K562 (cell line): ENCODE data around the gene MRAP2. TPM values are rescaled to one million over a fixed set of nuclear protein-coding genes. Genes with fewer than 3 reads are reported as not detected.

Source experiments
- EHMT2 ChIP-seq: fragments of 450-650 bp; IDR thresholded peaks from 2 replicates; pipeline ENCODE4 v1.6.1; 2018; ENCODE audit warnings: antibody characterized with exemption
- HNRNPL ChIP-seq: fragments of 200-400 bp; formaldehyde crosslinking; IDR thresholded peaks from 2 replicates; pipeline ENCODE4 v1.6.1; 2017; ENCODE audit warnings: low read depth, mild to moderate bottlenecking, low read length
- ILF3 ChIP-seq: fragments of 450-650 bp; IDR thresholded peaks from 2 replicates; pipeline ENCODE4 v1.6.1; 2018; ENCODE audit warnings: antibody characterized with exemption, mild to moderate bottlenecking, moderate library complexity, borderline replicate concordance
- KLF6 ChIP-seq: fragments of 250-450 bp; sonication (Bioruptor Pico); IDR thresholded peaks from 2 replicates; pipeline ENCODE4 v1.4.0; 2020; ENCODE audit warnings: mild to moderate bottlenecking, moderate library complexity, borderline replicate concordance
- MBD2 ChIP-seq: sonication (generic); IDR thresholded peaks from 2 replicates; pipeline ENCODE4 v1.6.1; 2016; ENCODE audit warnings: low read depth, borderline replicate concordance
- MEF2D ChIP-seq: conservative IDR thresholded peaks from 2 replicates; pipeline ENCODE4 v1.6.1; 2016; ENCODE audit warnings: low read depth, missing genetic modification characterization, missing compliant biosample characterization
- NR1H2 ChIP-seq: sonication (generic); formaldehyde crosslinking; IDR thresholded peaks from 2 replicates; pipeline ENCODE4 v1.4.0; 2020; ENCODE audit warnings: mild to moderate bottlenecking, missing genetic modification reagents
- SMARCC2 ChIP-seq: fragments of 450-650 bp; IDR thresholded peaks from 2 replicates; pipeline ENCODE4 v1.6.1; 2017; ENCODE audit warnings: antibody characterized with exemption, moderate library complexity, mild to moderate bottlenecking, low read depth
- TARDBP ChIP-seq: fragments of 450-650 bp; IDR thresholded peaks from 2 replicates; pipeline ENCODE4 v1.6.1; 2016
- ZC3H4 ChIP-seq: sonication (generic); formaldehyde crosslinking; IDR thresholded peaks from 2 replicates; pipeline ENCODE4 v1.9.0; 2021; ENCODE audit warnings: missing genetic modification reagents, borderline replicate concordance
- ZEB2 ChIP-seq: fragments of 450-650 bp; IDR thresholded peaks from 2 replicates; pipeline ENCODE4 v1.6.1; 2016
- ZNF146 ChIP-seq: IDR thresholded peaks from one replicate; pipeline ENCODE4 v1.6.1; 2018; ENCODE audit warnings: missing compliant biosample characterization; ENCODE audit not compliant: unreplicated experiment
- ZNF224 ChIP-seq: sonication (generic); formaldehyde crosslinking; IDR thresholded peaks from 2 replicates; pipeline ENCODE4 v1.8.0; 2022; ENCODE audit warnings: mild to moderate bottlenecking, missing genetic modification reagents
- ZNF668 ChIP-seq: fragments of 250-450 bp; sonication (Bioruptor Pico); IDR thresholded peaks from 2 replicates; pipeline ENCODE4 v1.8.0; 2022; ENCODE audit warnings: mild to moderate bottlenecking, inconsistent platforms
- ZNF766 ChIP-seq: fragments of 200-800 bp; sonication (Bioruptor generic); conservative IDR thresholded peaks from 2 replicates; pipeline ENCODE4 v1.6.1; 2016; ENCODE audit warnings: missing genetic modification characterization, missing compliant biosample characterization
- polyA plus RNA-seq, 8 experiments: library from polyadenylated mRNA; depleted of rRNA in 4 of 8; stranded (reverse) in 5 of 8; unstranded in 3 of 8; fragments of >200 nt; fragmentation: Nextera tagmentation in 2 of 8; fragmentation: Illumina TruSeq in 1 of 8; extraction: Ambion mirVana in 2 of 8; extraction: Trizol in 1 of 8; gene quantifications; 2 replicates each; pipeline versions ENCODE4 v1.2.1 to v1.2.3, GENCODE V29; 2011 to 2014; ENCODE audit warnings: inconsistent platforms in 1 of 8, missing spikeins in 1 of 8
- total RNA-seq, 7 experiments: library from RNA; depleted of rRNA in 6 of 7; stranded (reverse); fragments of >200 nt in 6 of 7; fragmentation: Illumina TruSeq in 2 of 7; extraction: Trizol in 2 of 7; gene quantifications; 2 replicates each; pipeline versions ENCODE4 v1.2.1 to v1.2.3, GENCODE V29; 2011 to 2021; ENCODE audit warnings: low replicate concordance in 1 of 7
- TF ChIP-seq, protein P1 (sequence below): fragments of 450-650 bp; IDR thresholded peaks from 2 replicates; pipeline ENCODE4 v1.6.1; 2016; ENCODE audit warnings: antibody characterized with exemption
- TF ChIP-seq, protein P2 (sequence below): sonication (generic); formaldehyde crosslinking; IDR thresholded peaks from 2 replicates; pipeline ENCODE4 v1.8.1; 2023; ENCODE audit warnings: mild to moderate bottlenecking, missing genetic modification reagents, moderate library complexity
- TF ChIP-seq, protein P3 (sequence below), 2 experiments: IDR thresholded peaks in 1 of 2; conservative IDR thresholded peaks in 1 of 2; 2 replicates each; pipeline ENCODE4 v1.6.1; 2016; ENCODE audit warnings: low read depth in 2 of 2, mild to moderate bottlenecking in 1 of 2, missing compliant biosample characterization in 1 of 2, missing genetic modification characterization in 1 of 2, moderate library complexity in 1 of 2
- TF ChIP-seq, protein P4 (sequence below): fragments of 250-450 bp; sonication (Bioruptor Pico); IDR thresholded peaks from 2 replicates; pipeline ENCODE4 v1.5.0; 2020; ENCODE audit warnings: mild to moderate bottlenecking

Gene MRAP2
- total and polyA plus RNA-seq, 9 of the 15 experiments (the other 6 are each of a cell fraction or from before 2014, with no cell fraction given), result 5.9 to 38.9 (median 9.3) TPM

DNA sequence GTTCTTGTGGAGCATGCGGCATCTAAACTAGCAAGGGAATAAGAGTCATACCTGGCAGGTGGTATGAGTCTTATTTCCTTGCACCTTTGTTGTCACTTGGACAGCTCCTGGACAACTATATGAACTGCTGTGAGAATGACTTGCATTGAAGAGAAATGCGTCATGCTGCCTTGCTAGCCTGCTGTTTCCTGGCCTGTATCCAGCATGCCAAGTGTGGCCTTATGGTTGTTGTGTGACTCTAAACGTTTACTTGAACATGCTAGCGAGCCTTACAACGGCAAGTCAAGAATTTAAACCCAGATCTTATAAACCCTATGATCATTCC is 103.4 kb downstream of the MRAP2 start (continued):
- TF ChIP-seq, protein P1, sequence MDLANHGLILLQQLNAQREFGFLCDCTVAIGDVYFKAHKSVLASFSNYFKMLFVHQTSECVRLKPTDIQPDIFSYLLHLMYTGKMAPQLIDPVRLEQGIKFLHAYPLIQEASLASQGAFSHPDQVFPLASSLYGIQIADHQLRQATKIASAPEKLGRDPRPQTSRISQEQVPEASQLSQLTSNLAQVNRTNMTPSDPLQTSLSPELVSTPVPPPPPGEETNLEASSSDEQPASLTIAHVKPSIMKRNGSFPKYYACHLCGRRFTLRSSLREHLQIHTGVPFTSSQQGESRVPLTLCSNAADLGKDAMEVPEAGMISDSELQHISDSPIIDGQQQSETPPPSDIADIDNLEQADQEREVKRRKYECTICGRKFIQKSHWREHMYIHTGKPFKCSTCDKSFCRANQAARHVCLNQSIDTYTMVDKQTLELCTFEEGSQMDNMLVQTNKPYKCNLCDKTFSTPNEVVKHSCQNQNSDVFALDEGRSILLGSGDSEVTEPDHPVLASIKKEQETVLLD, result peak; percentile 48; the same call in 1 of the 2 replicates
- peak; percentile 93 for TF ChIP-seq EHMT2
- no peak for TF ChIP-seq MBD2
- TF ChIP-seq ILF3, result no peak
- no peak for TF ChIP-seq ZNF224 (CRISPR knock-in tag)
- no peak for TF ChIP-seq TARDBP
- TF ChIP-seq ZNF146, result no peak
- no peak for TF ChIP-seq SMARCC2
- no peak for TF ChIP-seq ZNF668 (CRISPR knock-in tag)
- TF ChIP-seq, protein P2, sequence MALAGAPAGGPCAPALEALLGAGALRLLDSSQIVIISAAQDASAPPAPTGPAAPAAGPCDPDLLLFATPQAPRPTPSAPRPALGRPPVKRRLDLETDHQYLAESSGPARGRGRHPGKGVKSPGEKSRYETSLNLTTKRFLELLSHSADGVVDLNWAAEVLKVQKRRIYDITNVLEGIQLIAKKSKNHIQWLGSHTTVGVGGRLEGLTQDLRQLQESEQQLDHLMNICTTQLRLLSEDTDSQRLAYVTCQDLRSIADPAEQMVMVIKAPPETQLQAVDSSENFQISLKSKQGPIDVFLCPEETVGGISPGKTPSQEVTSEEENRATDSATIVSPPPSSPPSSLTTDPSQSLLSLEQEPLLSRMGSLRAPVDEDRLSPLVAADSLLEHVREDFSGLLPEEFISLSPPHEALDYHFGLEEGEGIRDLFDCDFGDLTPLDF (CRISPR knock-in tag), result no peak
- no peak for TF ChIP-seq KLF6 (CRISPR knock-in tag)
- peak; percentile 82 for TF ChIP-seq ZEB2
- TF ChIP-seq, protein P3, sequence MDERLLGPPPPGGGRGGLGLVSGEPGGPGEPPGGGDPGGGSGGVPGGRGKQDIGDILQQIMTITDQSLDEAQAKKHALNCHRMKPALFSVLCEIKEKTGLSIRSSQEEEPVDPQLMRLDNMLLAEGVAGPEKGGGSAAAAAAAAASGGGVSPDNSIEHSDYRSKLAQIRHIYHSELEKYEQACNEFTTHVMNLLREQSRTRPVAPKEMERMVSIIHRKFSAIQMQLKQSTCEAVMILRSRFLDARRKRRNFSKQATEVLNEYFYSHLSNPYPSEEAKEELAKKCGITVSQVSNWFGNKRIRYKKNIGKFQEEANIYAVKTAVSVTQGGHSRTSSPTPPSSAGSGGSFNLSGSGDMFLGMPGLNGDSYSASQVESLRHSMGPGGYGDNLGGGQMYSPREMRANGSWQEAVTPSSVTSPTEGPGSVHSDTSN (CRISPR knock-in tag; IDR thresholded peaks at IDR 0.05; ENCODE audit: low read depth), result no peak
- TF ChIP-seq, protein P3 (tag; conservative IDR thresholded peaks at IDR 0.05; ENCODE audit: low read depth), result 0 out of 2 replicates have a peak, but pooled peaks have one; percentile 30
- no peak for TF ChIP-seq HNRNPL
- 0 out of 2 replicates have a peak, but pooled peaks have one; percentile 20 for TF ChIP-seq ZNF766
- no peak for TF ChIP-seq MEF2D (tag)
- no peak for TF ChIP-seq ZC3H4 (CRISPR knock-in tag)
- TF ChIP-seq, protein P4, sequence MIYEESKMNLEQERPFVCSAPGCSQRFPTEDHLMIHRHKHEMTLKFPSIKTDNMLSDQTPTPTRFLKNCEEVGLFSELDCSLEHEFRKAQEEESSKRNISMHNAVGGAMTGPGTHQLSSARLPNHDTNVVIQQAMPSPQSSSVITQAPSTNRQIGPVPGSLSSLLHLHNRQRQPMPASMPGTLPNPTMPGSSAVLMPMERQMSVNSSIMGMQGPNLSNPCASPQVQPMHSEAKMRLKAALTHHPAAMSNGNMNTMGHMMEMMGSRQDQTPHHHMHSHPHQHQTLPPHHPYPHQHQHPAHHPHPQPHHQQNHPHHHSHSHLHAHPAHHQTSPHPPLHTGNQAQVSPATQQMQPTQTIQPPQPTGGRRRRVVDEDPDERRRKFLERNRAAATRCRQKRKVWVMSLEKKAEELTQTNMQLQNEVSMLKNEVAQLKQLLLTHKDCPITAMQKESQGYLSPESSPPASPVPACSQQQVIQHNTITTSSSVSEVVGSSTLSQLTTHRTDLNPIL (CRISPR knock-in tag), result no peak
- no peak for TF ChIP-seq NR1H2 (CRISPR knock-in tag)
